ENCODE results near the gene LTBP2.

The LTBP2 gene

GRCh38 chr14:74503938-74504335 is 108.1 kb downstream of the LTBP2 start:
- DNase-seq = no peak

- DNase-seq = no peak
Measured at GRCh38 chr14:74503291-74503937, 108.6 kb downstream of the LTBP2 start.

GRCh38 chr14:74502236-74503019 is 109.6 kb downstream of the LTBP2 start:
- no peak for DNase-seq

- no peak for DNase-seq
Measured at GRCh38 chr14:74501691-74502090, 110.3 kb downstream of the LTBP2 start.

GRCh38 chr14:74501135-74501614 is 110.9 kb downstream of the LTBP2 start:
- no peak for DNase-seq

GRCh38 chr14:74500417-74501134 is 111.5 kb downstream of the LTBP2 start:
- no peak for DNase-seq

GRCh38 chr14:74495356-74495755 is 116.7 kb downstream of the LTBP2 start:
- no peak for DNase-seq

GRCh38 chr14:74493343-74494261 is 118.4 kb downstream of the LTBP2 start, which contains the start of gene ISCA2:
ISCA2 (plus strand) TSS chr14:74493765; CDS start chr14:74493775, 10 bp downstream.
- peak; percentile 100 for DNase-seq

GRCh38 chr14:74492776-74493342 is 119.2 kb downstream of the LTBP2 start, which contains the start of gene NPC2:
NPC2 (minus strand) TSS chr14:74493305; CDS start chr14:74493274, 31 bp downstream.
- no peak for DNase-seq

- DNase-seq = peak; percentile 13
Measured at GRCh38 chr14:74491956-74492775, 119.9 kb downstream of the LTBP2 start.

GRCh38 chr14:74490486-74490885 is 121.6 kb downstream of the LTBP2 start:
- no peak for DNase-seq

- DNase-seq = no peak
Measured at GRCh38 chr14:74488786-74489397, 123.1 kb downstream of the LTBP2 start.

- DNase-seq = no peak
Measured at GRCh38 chr14:74486164-74486563, 125.9 kb downstream of the LTBP2 start.

GRCh38 chr14:74483321-74483720 is 128.7 kb downstream of the LTBP2 start:
- no peak for DNase-seq

GRCh38 chr14:74482571-74482970 is 129.5 kb downstream of the LTBP2 start:
- DNase-seq = no peak

- no peak for DNase-seq
Measured at GRCh38 chr14:74480046-74480445, 132.0 kb downstream of the LTBP2 start.

GRCh38 chr14:74478996-74479635 is 132.9 kb downstream of the LTBP2 start:
- no peak for DNase-seq

GRCh38 chr14:74476607-74477006 is 135.4 kb downstream of the LTBP2 start:
- no peak for DNase-seq

- no peak for DNase-seq
Measured at GRCh38 chr14:74476107-74476506, 135.9 kb downstream of the LTBP2 start.

GRCh38 chr14:74475678-74476077 is 136.4 kb downstream of the LTBP2 start:
- DNase-seq = no peak
